ENCODE measurements around the gene BAHCC1.

BAHCC1 gene

GRCh38 chr17:81389585-81389984, 5.7 kb upstream of the BAHCC1 start:
- Mint-ChIP-seq H3K4me3 (no peak overlapping the region), H3K9me3 (no peaks in the 10 kb centered on the region), H3K4me1 (peaks cover 41% of the 10 kb centered on the region), H3K27me3 (peaks cover 89% of the 10 kb centered on the region), H3K27ac (no peak overlapping the region)
- ATAC-seq (no peak), DNase-seq (no peak)

- Mint-ChIP-seq H3K4me3 (no peak overlapping the region), H3K9me3 (no peaks in the 10 kb centered on the region), H3K4me1 (peaks cover 48% of the 10 kb centered on the region), H3K27ac (no peak overlapping the region), H3K27me3 (peaks cover 89% of the 10 kb centered on the region)
- no peak for ATAC-seq
- no peak for DNase-seq
These were observed 5.0 kb upstream of the BAHCC1 start for GRCh38 chr17:81390029-81390872.

GRCh38 chr17:81390873-81391255, 4.4 kb upstream of the BAHCC1 start:
- Mint-ChIP-seq H3K27me3 (peaks cover 88% of the 10 kb centered on the region), H3K9me3 (no peaks in the 10 kb centered on the region), H3K4me3 (no peak overlapping the region), H3K27ac (no peak overlapping the region), H3K4me1 (peaks cover 48% of the 10 kb centered on the region)
- DNase-seq, result no peak
- no peak for ATAC-seq

- Mint-ChIP-seq H3K9me3 (no peaks in the 10 kb centered on the region), H3K27ac (no peak overlapping the region), H3K4me1 (peaks cover 44% of the 10 kb centered on the region), H3K4me3 (no peak overlapping the region), H3K27me3 (peaks cover 84% of the 10 kb centered on the region)
- DNase-seq, result no peak
- ATAC-seq, result no peak
These were observed 3.8 kb upstream of the BAHCC1 start for GRCh38 chr17:81391293-81391935.

GRCh38 chr17:81391936-81392908, 3.0 kb upstream of the BAHCC1 start:
- no peaks in the 10 kb centered on the region for H3K9me3 Mint-ChIP-seq
- H3K27ac Mint-ChIP-seq, result no peak overlapping the region
- peaks cover 41% of the 10 kb centered on the region for H3K4me1 Mint-ChIP-seq
- no peak for ATAC-seq
- peaks cover 88% of the 10 kb centered on the region for H3K27me3 Mint-ChIP-seq
- peak overlapping the region; percentile 69 to 72 for H3K4me3 Mint-ChIP-seq
- no peak for DNase-seq

GRCh38 chr17:81392909-81393654, 2.2 kb upstream of the BAHCC1 start:
- DNase-seq, result peak; percentile 43 to 46
- peak; percentile 8 for ATAC-seq
- Mint-ChIP-seq H3K9me3 (no peaks in the 10 kb centered on the region), H3K27me3 (peaks cover 87% of the 10 kb centered on the region), H3K4me3 (peak overlapping the region; percentile 69 to 72), H3K27ac (no peak overlapping the region), H3K4me1 (peaks cover 39% of the 10 kb centered on the region)

- Mint-ChIP-seq H3K27me3 (peaks cover 87% of the 10 kb centered on the region), H3K9me3 (no peaks in the 10 kb centered on the region), H3K4me3 (peak overlapping the region; percentile 80 to 89), H3K27ac (peak overlapping the region; percentile 44 to 92), H3K4me1 (peaks cover 36% of the 10 kb centered on the region)
- peak; percentile 91 to 98 for DNase-seq
- ATAC-seq, result peak; percentile 81
These were observed 1.4 kb upstream of the BAHCC1 start for GRCh38 chr17:81393684-81394376.

GRCh38 chr17:81394377-81394920, 808 bp upstream of the BAHCC1 start:
- ATAC-seq (no peak), DNase-seq (no peak)
- Mint-ChIP-seq H3K4me3 (peak overlapping the region; percentile 82 to 89), H3K4me1 (peaks cover 40% of the 10 kb centered on the region), H3K27ac (no peak overlapping the region), H3K27me3 (peaks cover 86% of the 10 kb centered on the region), H3K9me3 (no peaks in the 10 kb centered on the region)

GRCh38 chr17:81395600-81396277, 482 bp downstream of the BAHCC1 start:
- DNase-seq (no peak), ATAC-seq (no peak)
- Mint-ChIP-seq H3K27ac (no peak overlapping the region), H3K27me3 (peaks cover 83% of the 10 kb centered on the region), H3K4me3 (peak overlapping the region; percentile 79 to 82), H3K4me1 (peaks cover 49% of the 10 kb centered on the region), H3K9me3 (no peaks in the 10 kb centered on the region)

- peaks cover 54% of the 10 kb centered on the region for H3K4me1 Mint-ChIP-seq
- H3K27ac Mint-ChIP-seq, result no peak overlapping the region
- H3K27me3 Mint-ChIP-seq, result peaks cover 83% of the 10 kb centered on the region
- peak overlapping the region; percentile 62 to 64 for H3K4me3 Mint-ChIP-seq
- ATAC-seq (no peak), DNase-seq (no peak)
- no peaks in the 10 kb centered on the region for H3K9me3 Mint-ChIP-seq
These were observed 1.0 kb downstream of the BAHCC1 start for GRCh38 chr17:81396278-81396721.

GRCh38 chr17:81396722-81397313, 1.6 kb downstream of the BAHCC1 start:
- H3K4me3 Mint-ChIP-seq, result peak overlapping the region; percentile 62 to 64
- ATAC-seq (no peak), DNase-seq (peak; percentile 49 to 57)
- no peak overlapping the region for H3K27ac Mint-ChIP-seq
- peaks cover 83% of the 10 kb centered on the region for H3K27me3 Mint-ChIP-seq
- H3K9me3 Mint-ChIP-seq, result no peaks in the 10 kb centered on the region
- H3K4me1 Mint-ChIP-seq, result peaks cover 60% of the 10 kb centered on the region

- peak overlapping the region; percentile 36 to 64 for H3K4me3 Mint-ChIP-seq
- H3K27ac Mint-ChIP-seq, result no peak overlapping the region
- ATAC-seq, result no peak
- H3K9me3 Mint-ChIP-seq, result no peaks in the 10 kb centered on the region
- DNase-seq, result no peak
- peaks cover 58% of the 10 kb centered on the region for H3K4me1 Mint-ChIP-seq
- peaks cover 83% of the 10 kb centered on the region for H3K27me3 Mint-ChIP-seq
These were observed 2.3 kb downstream of the BAHCC1 start for GRCh38 chr17:81397314-81398175.

Measured in stimulated activated naive CD8-positive, alpha-beta T cell treated with anti-CD3 and anti-CD28 coated beads, Interleukin-15, amount 100 ng/mL, for 72 hours (primary cell).